OCI-LY7 (cell line): Measurements from ENCODE around the gene TGFB1.

Source experiments
- CTCF ChIP-seq: fragments of 200-600 bp; sonication (generic); conservative IDR thresholded peaks from 2 replicates; pipeline ENCODE4 v1.5.1; 2014; ENCODE audit warnings: mild to moderate bottlenecking, antibody characterized with exemption, low read length, moderate library complexity, mixed read lengths
- EZH2phosphoT487 ChIP-seq: fragments of 200-600 bp; sonication (generic); IDR thresholded peaks from 2 replicates; pipeline ENCODE4 v1.6.1; 2018; ENCODE audit warnings: low read depth, borderline replicate concordance, mild to moderate bottlenecking, mixed run types, antibody characterized with exemption, low read length, moderate library complexity, mixed read lengths

- TF ChIP-seq CTCF (no peak), EZH2phosphoT487 (no peak)
Observed at GRCh38 chr19:41297628-41298347, 55.9 kb downstream of the TGFB1 start.
